DND-41 (cell line): ENCODE results near the gene SRSF12.

Experiments
- CTCF ChIP-seq: IDR thresholded peaks from 2 replicates; pipeline ENCODE4 v1.5.1; 2012; ENCODE audit warnings: borderline replicate concordance, low read length, moderate library complexity, mild to moderate bottlenecking; ENCODE audit not compliant: poor library complexity, severe bottlenecking; ENCODE audit errors: extremely low read depth
- EZH2 ChIP-seq: IDR thresholded peaks from 3 replicates; pipeline ENCODE4 v1.6.1; 2012; ENCODE audit warnings: borderline replicate concordance, low read depth, mild to moderate bottlenecking, moderate library complexity, low read length, inconsistent platforms; ENCODE audit not compliant: severe bottlenecking

- no peak for TF ChIP-seq CTCF
- no peak for TF ChIP-seq EZH2
Measured at GRCh38 chr6:89048985-89049384, 68.9 kb downstream of the SRSF12 start.
